ENCODE data around the gene SETBP1. TPM values are rescaled to one million over a fixed set of nuclear protein-coding genes. Genes with fewer than 3 reads are reported as not detected.

The SETBP1 gene
- total RNA-seq, 1 experiment from 2014 or later, result 0.05 TPM

DNA sequence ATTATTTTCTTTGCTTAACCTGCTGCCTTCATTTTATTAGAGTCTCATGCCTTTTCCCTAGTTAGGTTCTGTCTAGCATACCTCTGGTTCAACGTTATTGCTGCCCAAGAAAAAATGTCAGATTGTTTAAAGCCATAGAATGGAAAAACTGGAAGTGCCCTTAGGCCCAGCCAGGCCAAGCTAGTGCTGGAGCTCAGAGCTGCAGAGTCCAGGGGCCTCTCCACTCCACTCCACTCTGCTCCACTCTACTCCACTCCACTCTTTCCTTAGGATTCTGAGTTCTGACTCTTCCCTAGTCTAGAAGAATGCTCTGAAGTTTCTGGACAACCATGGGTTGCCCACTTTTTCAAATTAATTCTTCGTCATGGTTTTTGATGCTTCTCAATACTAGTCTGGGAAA is 155.6 kb downstream of the SETBP1 start:
- Histone ChIP-seq H3K9me2 (ENCODE audit: insufficient read depth) (no peaks in the 10 kb centered on the region), H3K36me3 (ENCODE audit: control insufficient read depth in 1 of 2, insufficient read depth in 2 of 2, low read length in 2 of 2) (no peaks in the 10 kb centered on the region), H3K4me2 (ENCODE audit: low read length) (no peak overlapping the region), H3K4me3 (replicated peaks in 1 of 2; ENCODE audit: low read depth in 1 of 2, low read length in 2 of 2) (no peak overlapping the region), H3K27ac (ENCODE audit: low read depth, low read length) (no peak overlapping the region), H3K4me1 (ENCODE audit: control insufficient read depth in 1 of 2, insufficient read depth in 2 of 2, low read length in 2 of 2) (no peaks in the 10 kb centered on the region), H2AFZ (ENCODE audit: low read depth, low read length, poor library complexity, severe bottlenecking) (no peak overlapping the region), H3K27me3 (ENCODE audit: insufficient read depth, low read length) (no peaks in the 10 kb centered on the region), H3K79me2 (ENCODE audit: insufficient read depth, low read length) (no peaks in the 10 kb centered on the region), H3K9me3 (ENCODE audit: control insufficient read depth in 1 of 2, insufficient read depth in 1 of 2, low read depth in 1 of 2, low read length in 2 of 2) (peaks cover 16 to 39% of the 10 kb centered on the region in 2 experiments; a peak in 2 of 4 replicates), H4K20me1 (ENCODE audit: insufficient read depth) (no peaks in the 10 kb centered on the region), H3K9ac (ENCODE audit: low read length) (no peak overlapping the region)
- POLR2A ChIA-PET, result no interaction called here
- no peak for ATAC-seq
- TF ChIP-seq SP1 (IDR thresholded peaks at IDR 0.05; ENCODE audit: low read depth), result no peak
- TF ChIP-seq, protein P1, sequence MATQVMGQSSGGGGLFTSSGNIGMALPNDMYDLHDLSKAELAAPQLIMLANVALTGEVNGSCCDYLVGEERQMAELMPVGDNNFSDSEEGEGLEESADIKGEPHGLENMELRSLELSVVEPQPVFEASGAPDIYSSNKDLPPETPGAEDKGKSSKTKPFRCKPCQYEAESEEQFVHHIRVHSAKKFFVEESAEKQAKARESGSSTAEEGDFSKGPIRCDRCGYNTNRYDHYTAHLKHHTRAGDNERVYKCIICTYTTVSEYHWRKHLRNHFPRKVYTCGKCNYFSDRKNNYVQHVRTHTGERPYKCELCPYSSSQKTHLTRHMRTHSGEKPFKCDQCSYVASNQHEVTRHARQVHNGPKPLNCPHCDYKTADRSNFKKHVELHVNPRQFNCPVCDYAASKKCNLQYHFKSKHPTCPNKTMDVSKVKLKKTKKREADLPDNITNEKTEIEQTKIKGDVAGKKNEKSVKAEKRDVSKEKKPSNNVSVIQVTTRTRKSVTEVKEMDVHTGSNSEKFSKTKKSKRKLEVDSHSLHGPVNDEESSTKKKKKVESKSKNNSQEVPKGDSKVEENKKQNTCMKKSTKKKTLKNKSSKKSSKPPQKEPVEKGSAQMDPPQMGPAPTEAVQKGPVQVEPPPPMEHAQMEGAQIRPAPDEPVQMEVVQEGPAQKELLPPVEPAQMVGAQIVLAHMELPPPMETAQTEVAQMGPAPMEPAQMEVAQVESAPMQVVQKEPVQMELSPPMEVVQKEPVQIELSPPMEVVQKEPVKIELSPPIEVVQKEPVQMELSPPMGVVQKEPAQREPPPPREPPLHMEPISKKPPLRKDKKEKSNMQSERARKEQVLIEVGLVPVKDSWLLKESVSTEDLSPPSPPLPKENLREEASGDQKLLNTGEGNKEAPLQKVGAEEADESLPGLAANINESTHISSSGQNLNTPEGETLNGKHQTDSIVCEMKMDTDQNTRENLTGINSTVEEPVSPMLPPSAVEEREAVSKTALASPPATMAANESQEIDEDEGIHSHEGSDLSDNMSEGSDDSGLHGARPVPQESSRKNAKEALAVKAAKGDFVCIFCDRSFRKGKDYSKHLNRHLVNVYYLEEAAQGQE (IDR thresholded peaks at IDR 0.05; ENCODE audit: low read depth), result no peak
- TF ChIP-seq, protein P2, sequence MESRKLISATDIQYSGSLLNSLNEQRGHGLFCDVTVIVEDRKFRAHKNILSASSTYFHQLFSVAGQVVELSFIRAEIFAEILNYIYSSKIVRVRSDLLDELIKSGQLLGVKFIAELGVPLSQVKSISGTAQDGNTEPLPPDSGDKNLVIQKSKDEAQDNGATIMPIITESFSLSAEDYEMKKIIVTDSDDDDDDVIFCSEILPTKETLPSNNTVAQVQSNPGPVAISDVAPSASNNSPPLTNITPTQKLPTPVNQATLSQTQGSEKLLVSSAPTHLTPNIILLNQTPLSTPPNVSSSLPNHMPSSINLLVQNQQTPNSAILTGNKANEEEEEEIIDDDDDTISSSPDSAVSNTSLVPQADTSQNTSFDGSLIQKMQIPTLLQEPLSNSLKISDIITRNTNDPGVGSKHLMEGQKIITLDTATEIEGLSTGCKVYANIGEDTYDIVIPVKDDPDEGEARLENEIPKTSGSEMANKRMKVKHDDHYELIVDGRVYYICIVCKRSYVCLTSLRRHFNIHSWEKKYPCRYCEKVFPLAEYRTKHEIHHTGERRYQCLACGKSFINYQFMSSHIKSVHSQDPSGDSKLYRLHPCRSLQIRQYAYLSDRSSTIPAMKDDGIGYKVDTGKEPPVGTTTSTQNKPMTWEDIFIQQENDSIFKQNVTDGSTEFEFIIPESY (IDR thresholded peaks at IDR 0.05; ENCODE audit: extremely low read depth, insufficient replicate concordance, low read length), result no peak
- no peak for DNase-seq (ENCODE audit: low read depth, low spot score)
- CTCF ChIA-PET, result no interaction called here
- intact Hi-C loops (cut with micrococcal nuclease), result no loop called here
- RAD21 ChIA-PET (ENCODE audit: low non-redundant PET in 1 of 2, low total read pairs in 2 of 2, uncharacterized antibody in 2 of 2, unreplicated experiment in 2 of 2), result no interaction called here
- no TSS peak for BruUV-seq (replicated peaks)
